ENCODE results near the gene ZKSCAN8.
"Not testable (repeated sequence)": the region's sequence is repeated elsewhere in the genome, so short reads cannot be mapped to it uniquely, and the experiment has no call there.

Gene ZKSCAN8

GRCh38 chr6:28141500-28142329 is at the start of gene ZKSCAN8:
ZKSCAN8 (plus strand) TSS chr6:28141883; CDS start chr6:28148408, 6,525 bp downstream.
- DNase-seq: peak; percentile 75

- not testable (repeated sequence) for DNase-seq
These were observed 39.5 kb upstream of the ZKSCAN8 start for GRCh38 chr6:28102222-28102621.

- not testable (repeated sequence) for DNase-seq
These were observed 39.0 kb upstream of the ZKSCAN8 start for GRCh38 chr6:28102699-28103098.

DNA sequence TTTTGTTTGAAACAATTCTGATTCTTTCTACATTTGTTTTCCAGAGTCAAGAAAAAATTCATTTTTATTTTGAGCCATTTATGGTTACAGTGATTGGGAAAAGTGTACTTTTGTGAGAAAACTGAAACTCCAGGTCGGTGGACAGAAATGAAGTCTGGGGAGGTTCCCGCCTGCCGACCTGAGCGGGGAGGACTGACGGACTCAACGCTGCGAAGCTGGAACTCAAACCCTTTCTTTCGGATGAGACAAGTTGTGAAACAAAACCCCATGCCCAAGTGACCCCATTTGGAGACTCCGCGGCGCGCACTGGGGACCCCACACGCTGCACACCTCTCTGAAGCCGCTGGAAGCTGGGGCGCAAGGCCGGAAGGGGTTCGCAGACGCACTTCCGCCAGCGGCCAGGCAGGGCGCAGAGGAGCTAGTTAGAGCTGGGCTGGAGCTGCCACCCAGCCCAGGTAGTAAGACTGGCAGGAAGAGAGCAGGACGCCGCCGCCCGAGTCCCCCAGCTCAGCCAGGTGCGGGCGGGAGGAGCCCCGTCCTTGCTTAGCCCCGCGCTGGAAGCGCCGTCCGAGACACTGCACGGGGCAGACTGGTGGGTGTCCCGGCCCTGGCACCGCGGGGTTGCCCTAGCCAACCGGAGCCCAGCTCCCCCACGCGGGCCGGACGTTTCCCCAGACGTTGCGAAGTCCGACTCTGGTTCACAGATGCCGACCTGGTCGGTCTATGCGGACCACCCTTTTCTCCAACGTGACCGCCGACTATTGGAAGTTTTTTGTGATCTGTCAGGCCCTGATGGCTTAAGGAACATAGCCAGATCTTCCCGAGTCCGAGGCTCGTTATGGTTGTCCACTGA is 37.1 kb upstream of the ZKSCAN8 start:
- peak; percentile 32 for DNase-seq

DNA sequence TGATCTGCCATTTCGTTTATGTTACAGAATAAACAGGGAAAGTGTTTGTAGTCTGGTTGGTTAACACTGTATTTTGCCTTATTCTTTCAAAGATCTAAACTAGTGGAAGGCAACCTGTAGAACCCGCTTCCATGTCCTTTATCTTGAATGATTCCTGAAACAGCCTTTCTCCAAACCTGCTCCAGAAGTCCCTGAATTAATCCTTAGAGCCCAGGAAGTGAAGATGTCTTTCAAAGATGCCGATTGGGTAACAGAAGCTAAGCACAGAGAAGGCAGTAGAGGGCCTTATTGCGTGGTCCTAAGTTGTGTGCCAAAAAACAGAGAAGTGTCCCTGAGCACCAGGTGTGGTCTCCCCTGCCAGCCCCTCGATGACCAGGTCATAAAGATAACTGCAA is 36.4 kb upstream of the ZKSCAN8 start:
- DNase-seq: no peak

DNA sequence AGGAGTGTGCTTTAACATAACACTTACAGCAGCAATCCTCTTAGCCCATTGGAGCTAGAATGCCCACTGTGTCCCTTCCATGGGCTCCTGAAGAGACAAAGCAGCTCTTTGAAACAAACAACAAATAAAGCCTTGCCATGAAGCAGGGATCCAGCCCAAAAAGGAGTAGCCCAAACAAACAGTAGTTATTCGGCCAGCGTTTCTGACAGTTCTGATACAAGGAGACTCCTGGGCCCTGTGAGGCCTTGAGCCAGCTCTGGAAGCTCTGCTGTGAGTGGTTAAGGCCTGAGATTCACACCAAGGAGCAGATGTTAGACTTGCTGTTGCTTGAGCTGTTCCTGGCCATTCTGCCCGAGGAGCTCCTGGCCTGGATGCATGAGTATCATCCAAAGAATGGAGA is 34.2 kb upstream of the ZKSCAN8 start:
- no peak for DNase-seq

DNA sequence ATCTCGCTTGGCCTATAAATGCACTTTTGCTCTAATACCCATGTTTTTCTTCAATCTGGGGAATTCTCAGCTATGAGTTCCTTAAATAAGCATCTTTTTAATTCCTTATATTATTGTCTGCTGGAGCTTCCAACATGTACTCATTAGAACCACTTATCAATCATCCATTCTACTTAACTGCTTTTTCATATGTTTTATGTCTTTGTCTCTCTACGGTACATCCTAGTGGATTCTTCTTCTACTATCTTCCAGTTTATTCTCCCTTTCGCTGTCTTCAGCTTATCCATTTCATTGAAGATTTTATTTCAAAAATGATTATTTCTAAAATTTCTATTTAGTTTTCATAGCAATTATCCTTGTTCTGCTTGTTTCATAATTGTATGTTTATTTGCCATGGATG is 29.7 kb upstream of the ZKSCAN8 start:
- no peak for DNase-seq

- no peak for DNase-seq
These were observed 25.9 kb upstream of the ZKSCAN8 start for GRCh38 chr6:28115799-28116198.

DNA sequence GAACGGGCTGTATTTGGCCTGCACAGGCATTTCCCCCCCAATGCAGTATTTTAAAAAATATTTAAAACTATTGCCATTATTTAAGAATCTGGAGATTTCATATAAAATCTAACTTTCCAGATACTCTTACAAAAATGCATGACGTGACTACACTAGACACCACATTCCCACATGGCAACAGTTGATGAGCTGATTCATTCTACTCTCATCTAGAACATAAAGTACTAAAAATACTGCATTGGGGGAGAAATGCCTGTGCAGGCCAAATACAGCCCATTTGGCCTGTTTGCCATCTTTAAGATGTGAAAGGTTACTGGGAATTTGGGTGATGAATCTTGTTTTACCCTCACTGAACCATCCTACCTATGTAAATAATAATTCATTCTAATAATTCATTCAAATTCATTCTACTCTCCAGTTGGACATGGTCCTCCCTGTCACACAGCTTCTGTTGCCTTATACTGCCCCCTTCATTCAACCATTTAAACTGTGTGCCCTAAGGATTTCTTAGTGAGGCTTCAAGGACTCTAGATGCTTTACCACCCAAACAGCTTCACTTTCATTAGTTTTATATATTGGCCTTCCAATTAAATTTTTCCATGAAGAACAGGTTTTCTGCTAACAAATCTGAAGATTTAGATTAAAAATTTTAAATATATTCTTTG is 24.2 kb upstream of the ZKSCAN8 start:
- DNase-seq: no peak

GRCh38 chr6:28118217-28118616 is 23.5 kb upstream of the ZKSCAN8 start:
- DNase-seq: no peak

DNA sequence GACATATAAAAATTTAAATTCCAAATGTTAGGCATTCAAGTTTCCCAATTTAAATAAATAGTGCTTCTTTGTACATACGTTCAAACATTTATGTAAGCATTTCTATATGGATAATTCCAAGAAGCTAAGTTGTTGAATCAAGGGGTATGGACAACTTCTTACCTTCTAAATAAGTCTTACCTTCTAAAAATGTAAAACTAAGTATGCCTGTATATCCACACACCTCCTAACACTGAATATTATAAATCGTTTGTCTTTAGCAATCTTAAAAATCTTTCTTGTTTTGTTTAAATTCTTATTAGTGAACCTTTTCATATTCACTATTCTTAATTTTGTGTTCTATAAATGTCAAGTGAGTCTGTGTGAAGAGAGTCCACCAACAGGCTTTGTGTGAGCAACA is 19.8 kb upstream of the ZKSCAN8 start:
- no peak for DNase-seq

GRCh38 chr6:28122283-28122682 is 19.4 kb upstream of the ZKSCAN8 start:
- not testable (repeated sequence) for DNase-seq

GRCh38 chr6:28124350-28124970 is 17.2 kb upstream of the ZKSCAN8 start, which contains the start of gene ZSCAN16:
ZSCAN16 (plus strand) TSS chr6:28124609; CDS start chr6:28125444, 835 bp downstream.
- DNase-seq: peak; percentile 67

DNA sequence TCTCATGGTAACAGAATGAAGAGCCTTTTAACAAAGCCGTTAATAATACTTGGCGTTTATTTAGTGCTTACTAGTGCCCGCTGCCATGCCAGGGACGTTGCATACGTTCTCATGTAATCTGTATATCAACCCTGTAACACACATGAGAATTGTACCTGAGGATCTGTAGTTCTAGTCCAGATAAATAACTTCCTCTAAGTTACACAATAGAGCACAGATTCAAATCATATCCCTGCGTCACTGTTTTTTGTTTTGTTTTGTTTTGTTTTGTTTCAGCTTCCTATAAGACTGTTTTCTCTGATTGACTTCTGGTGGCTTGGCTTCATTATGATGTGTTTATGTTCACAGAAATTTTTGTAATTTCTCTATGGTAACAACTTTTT is 16.7 kb upstream of the ZKSCAN8 start:
- DNase-seq: no peak

DNA sequence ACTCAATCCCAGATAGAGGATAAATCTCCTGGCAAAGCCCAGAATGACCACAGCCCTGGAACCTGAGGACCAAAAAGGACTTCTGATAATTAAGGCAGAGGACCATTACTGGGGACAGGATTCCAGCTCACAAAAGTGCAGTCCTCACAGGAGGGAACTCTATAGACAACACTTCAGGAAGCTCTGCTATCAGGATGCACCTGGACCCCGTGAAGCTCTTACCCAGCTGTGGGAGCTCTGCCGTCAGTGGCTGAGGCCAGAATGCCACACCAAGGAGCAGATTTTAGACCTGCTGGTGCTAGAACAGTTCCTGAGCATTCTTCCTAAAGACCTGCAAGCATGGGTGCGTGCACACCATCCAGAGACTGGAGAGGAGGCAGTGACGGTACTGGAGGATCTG is 16.3 kb upstream of the ZKSCAN8 start:
- DNase-seq: no peak

- peak; percentile 34 for DNase-seq
These were observed 7.7 kb upstream of the ZKSCAN8 start for GRCh38 chr6:28134015-28134414.

GRCh38 chr6:28134716-28135115 is 7.0 kb upstream of the ZKSCAN8 start:
- no peak for DNase-seq

- DNase-seq: no peak
These were observed 6.3 kb upstream of the ZKSCAN8 start for GRCh38 chr6:28135393-28135792.

DNA sequence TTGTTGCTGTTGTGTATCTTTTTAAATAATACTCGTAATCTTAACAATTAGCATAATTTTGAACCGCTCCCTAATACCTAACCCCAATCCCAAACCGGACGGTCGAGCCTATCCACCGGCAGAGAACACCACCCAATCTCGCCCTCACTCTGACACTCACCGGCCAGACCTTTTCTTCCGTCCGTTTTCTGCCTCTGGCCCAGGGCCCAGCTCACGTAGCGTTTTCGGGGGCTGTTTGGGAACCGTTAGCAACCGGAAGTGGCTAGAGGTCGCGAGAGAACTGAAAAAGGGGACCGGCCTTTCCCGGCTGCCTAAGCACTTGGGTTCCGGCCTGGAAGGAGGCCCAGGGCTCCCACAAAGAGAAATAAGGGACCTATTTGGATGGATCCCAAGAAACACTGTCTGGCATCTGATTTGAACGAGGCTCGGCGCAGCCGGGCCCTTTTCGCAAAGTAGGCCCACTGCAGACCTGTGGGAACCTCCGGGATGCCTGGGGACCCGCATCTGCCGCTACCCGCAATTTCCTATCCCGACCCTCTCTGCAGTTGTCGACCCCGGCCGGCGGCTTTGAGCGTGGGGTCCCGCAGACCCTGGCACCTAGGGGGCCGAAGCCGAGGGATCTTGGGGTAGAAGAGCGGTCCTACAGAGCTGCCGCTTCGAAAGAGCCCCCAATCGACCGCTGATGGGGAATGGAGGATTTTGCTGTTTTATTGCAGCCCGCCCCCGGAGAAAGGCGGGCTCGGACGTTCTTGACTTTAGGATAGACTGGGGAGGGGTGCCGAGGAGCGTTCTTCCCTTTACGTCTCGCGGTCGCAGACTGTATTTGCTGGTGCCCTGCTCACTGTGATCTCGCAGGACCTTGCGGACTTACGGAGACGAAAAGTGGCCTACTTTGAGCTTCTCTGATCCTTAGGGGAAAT is 4.8 kb upstream of the ZKSCAN8 start:
- DNase-seq: peak; percentile 91

DNA sequence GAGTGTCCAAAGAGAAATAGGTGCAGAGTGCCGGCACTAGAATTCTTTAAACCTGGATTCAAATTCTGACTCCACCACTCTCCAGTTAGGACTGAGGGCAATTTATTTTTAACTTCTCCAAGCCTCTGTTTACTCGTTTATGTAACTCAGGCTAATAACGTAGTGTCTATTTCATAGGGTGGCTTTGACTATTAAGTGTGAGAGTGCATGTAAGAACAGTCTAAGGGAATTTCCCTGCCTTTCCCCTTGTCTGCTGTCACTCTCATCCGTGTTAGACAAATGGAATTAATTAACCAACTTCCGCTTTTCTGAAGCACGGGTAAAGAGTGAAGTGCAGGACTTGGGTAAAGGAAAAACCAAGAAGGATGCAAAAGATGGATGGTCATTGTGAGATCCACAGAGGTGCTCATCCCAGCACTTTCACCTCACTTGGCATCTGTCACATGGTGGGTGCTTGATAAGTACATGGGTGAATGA is 4.1 kb upstream of the ZKSCAN8 start:
- peak; percentile 0 for DNase-seq

GRCh38 chr6:28139860-28140543 is 1.7 kb upstream of the ZKSCAN8 start:
- no peak for DNase-seq
